ENCODE measurements around the gene WIPF3. TPM values are rescaled to one million over a fixed set of nuclear protein-coding genes. Genes with fewer than 3 reads are reported as not detected.

WIPF3 gene
- total and polyA plus RNA-seq, 10 of the 15 experiments (the other 5 are each of a cell fraction or from before 2014, with no cell fraction given) = 0.03 to 0.05 TPM; not detected in 8

DNA sequence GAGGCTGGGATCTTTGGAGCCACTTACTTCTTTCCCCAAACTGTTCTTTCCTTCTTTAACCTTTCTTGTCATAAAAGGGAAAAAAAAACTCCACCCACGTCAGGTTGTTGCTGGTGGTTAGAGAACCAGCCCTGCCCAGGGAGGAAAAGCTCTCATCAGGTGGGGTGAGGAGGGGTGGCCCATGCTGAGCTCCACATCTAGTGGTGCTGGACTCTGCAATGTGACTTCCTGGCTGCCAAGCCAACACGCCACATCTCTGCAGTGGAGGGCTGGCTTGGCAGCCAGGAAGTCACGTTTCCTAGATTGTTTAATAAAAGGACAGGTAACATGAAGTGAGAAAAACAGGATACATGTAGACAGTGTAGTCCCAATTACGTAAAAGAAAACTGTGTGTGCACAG, 37.4 kb downstream of the WIPF3 start:
- in situ Hi-C loops (cut with MboI) = no loop called here
- RAD21 ChIA-PET (ENCODE audit: unreplicated experiment) = no interaction called here
- DNase-seq (ENCODE audit: low read depth, low spot score) = no peak
- Histone ChIP-seq H3K36me3 (ENCODE audit: control insufficient read depth in 2 of 2, insufficient read depth in 2 of 2, low read length in 1 of 2) (no peaks in the 10 kb centered on the region), H2AFZ (ENCODE audit: control insufficient read depth, low read depth, low read length) (no peak overlapping the region), H3K4me3 (no peak overlapping the region), H3K9me3 (replicated peaks; ENCODE audit: control insufficient read depth, insufficient read depth, low read length) (no peaks in the 10 kb centered on the region), H3K27me3 (replicated peaks in 1 of 2; ENCODE audit: control insufficient read depth in 2 of 2, insufficient read depth in 2 of 2, low read length in 1 of 2) (peaks cover 0 to 3% of the 10 kb centered on the region in 2 experiments; a peak in 2 of 4 replicates), H3K9ac (ENCODE audit: control insufficient read depth, insufficient read depth, low read length) (no peak overlapping the region), H3K79me2 (ENCODE audit: control insufficient read depth, insufficient read depth, low read length) (no peaks in the 10 kb centered on the region), H3K4me1 (ENCODE audit: control insufficient read depth, insufficient read depth, low read length) (no peaks in the 10 kb centered on the region), H4K20me1 (ENCODE audit: control insufficient read depth, insufficient read depth) (no peaks in the 10 kb centered on the region), H3K4me2 (ENCODE audit: control insufficient read depth, insufficient read depth) (no peak overlapping the region), H3K27ac (ENCODE audit: control insufficient read depth, insufficient read depth) (no peak overlapping the region)
- ATAC-seq = no peak
- TF ChIP-seq TBL1XR1 (IDR thresholded peaks at IDR 0.05; ENCODE audit: low read depth, low read length) (no peak), CBFB (IDR thresholded peaks at IDR 0.05; ENCODE audit: low read depth) (no peak)
- intact Hi-C loops (cut with micrococcal nuclease; ENCODE audit: unreplicated experiment) = no loop called here
- SMC1A ChIA-PET (ENCODE audit: uncharacterized antibody, unreplicated experiment) = no interaction called here
- CTCF ChIA-PET = no interaction called here
- POLR2A ChIA-PET = no interaction called here
- BruUV-seq (replicated peaks) = no TSS peak
- no peak for FAIRE-seq
- 2% methylated on average over 4 of the region's 4 CpGs for WGBS (ENCODE audit: insufficient coverage, insufficient replicate concordance, low lambda C conversion rate, missing lambda C conversion rate)

GRCh38 chr7:29844559-29844958, 38.3 kb downstream of the WIPF3 start:
- Histone ChIP-seq H3K36me3 (ENCODE audit: control insufficient read depth in 2 of 2, insufficient read depth in 2 of 2, low read length in 1 of 2) (no peaks in the 10 kb centered on the region), H3K9ac (ENCODE audit: control insufficient read depth, insufficient read depth, low read length) (no peak overlapping the region), H3K4me2 (ENCODE audit: control insufficient read depth, insufficient read depth) (no peak overlapping the region), H4K20me1 (ENCODE audit: control insufficient read depth, insufficient read depth) (no peaks in the 10 kb centered on the region), H3K79me2 (ENCODE audit: control insufficient read depth, insufficient read depth, low read length) (no peaks in the 10 kb centered on the region), H3K4me3 (no peak overlapping the region), H3K27me3 (replicated peaks in 1 of 2; ENCODE audit: control insufficient read depth in 2 of 2, insufficient read depth in 2 of 2, low read length in 1 of 2) (peaks cover 0 to 3% of the 10 kb centered on the region in 2 experiments; a peak in 2 of 4 replicates), H3K4me1 (ENCODE audit: control insufficient read depth, insufficient read depth, low read length) (no peaks in the 10 kb centered on the region), H2AFZ (ENCODE audit: control insufficient read depth, low read depth, low read length) (no peak overlapping the region), H3K27ac (ENCODE audit: control insufficient read depth, insufficient read depth) (no peak overlapping the region), H3K9me3 (replicated peaks; ENCODE audit: control insufficient read depth, insufficient read depth, low read length) (no peaks in the 10 kb centered on the region)
- TF ChIP-seq REST (IDR thresholded peaks at IDR 0.05; ENCODE audit: low read depth, low read length) (no peak), NFYB (IDR thresholded peaks at IDR 0.05; ENCODE audit: insufficient read depth, low read depth, low read length) (no peak), SMAD5 (IDR thresholded peaks at IDR 0.05; ENCODE audit: low read depth) (no peak), POLR2AphosphoS5 (IDR thresholded peaks at IDR 0.05; ENCODE audit: low read length) (no peak), BCL11A (IDR thresholded peaks at IDR 0.05; ENCODE audit: low read depth, low read length) (no peak), BHLHE40 (IDR thresholded peaks at IDR 0.05; ENCODE audit: borderline replicate concordance in 1 of 2, low read depth in 2 of 2, low read length in 1 of 2) (no peak), JUNB (IDR thresholded peaks at IDR 0.05) (no peak), MTA3 (IDR thresholded peaks at IDR 0.05; ENCODE audit: borderline replicate concordance, low read length) (no peak), CBX3 (IDR thresholded peaks at IDR 0.05; ENCODE audit: borderline replicate concordance, low read depth) (no peak), GATAD2B (conservative IDR thresholded peaks at IDR 0.05; ENCODE audit: low read depth) (no peak), NR2C1 (IDR thresholded peaks at IDR 0.05) (no peak), NFIC (IDR thresholded peaks at IDR 0.05; ENCODE audit: low read depth, low read length) (no peak)
- TF ChIP-seq, protein P1, sequence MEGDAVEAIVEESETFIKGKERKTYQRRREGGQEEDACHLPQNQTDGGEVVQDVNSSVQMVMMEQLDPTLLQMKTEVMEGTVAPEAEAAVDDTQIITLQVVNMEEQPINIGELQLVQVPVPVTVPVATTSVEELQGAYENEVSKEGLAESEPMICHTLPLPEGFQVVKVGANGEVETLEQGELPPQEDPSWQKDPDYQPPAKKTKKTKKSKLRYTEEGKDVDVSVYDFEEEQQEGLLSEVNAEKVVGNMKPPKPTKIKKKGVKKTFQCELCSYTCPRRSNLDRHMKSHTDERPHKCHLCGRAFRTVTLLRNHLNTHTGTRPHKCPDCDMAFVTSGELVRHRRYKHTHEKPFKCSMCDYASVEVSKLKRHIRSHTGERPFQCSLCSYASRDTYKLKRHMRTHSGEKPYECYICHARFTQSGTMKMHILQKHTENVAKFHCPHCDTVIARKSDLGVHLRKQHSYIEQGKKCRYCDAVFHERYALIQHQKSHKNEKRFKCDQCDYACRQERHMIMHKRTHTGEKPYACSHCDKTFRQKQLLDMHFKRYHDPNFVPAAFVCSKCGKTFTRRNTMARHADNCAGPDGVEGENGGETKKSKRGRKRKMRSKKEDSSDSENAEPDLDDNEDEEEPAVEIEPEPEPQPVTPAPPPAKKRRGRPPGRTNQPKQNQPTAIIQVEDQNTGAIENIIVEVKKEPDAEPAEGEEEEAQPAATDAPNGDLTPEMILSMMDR (IDR thresholded peaks at IDR 0.05 in 2 of 3, conservative IDR thresholded peaks at IDR 0.05 in 1 of 3; ENCODE audit: control insufficient read depth in 2 of 3, extremely low read depth in 1 of 3, insufficient read depth in 1 of 3, low read depth in 3 of 3, low read length in 3 of 3) = no peak
- ChIA-PET RAD21 (ENCODE audit: unreplicated experiment) (no interaction called here), SMC1A (ENCODE audit: uncharacterized antibody, unreplicated experiment) (no interaction called here), POLR2A (no interaction called here), CTCF (no interaction called here)
- ATAC-seq (no peak), DNase-seq (ENCODE audit: low read depth, low spot score) (no peak), FAIRE-seq (no peak)
- in situ Hi-C loops (cut with MboI) = no loop called here
- intact Hi-C loops (cut with micrococcal nuclease; ENCODE audit: unreplicated experiment) = no loop called here
- 53% methylated on average over 9 of the region's 9 CpGs for WGBS (ENCODE audit: insufficient coverage, insufficient replicate concordance, low lambda C conversion rate, missing lambda C conversion rate)
- no TSS peak for BruUV-seq (replicated peaks)

All from GM12878 (cell line).